SJCRH30 (cell line): ENCODE measurements around the gene NTN4. TPM values are rescaled to one million over a fixed set of nuclear protein-coding genes. Genes with fewer than 3 reads are reported as not detected.
A peak's percentile ranks its signal among the peaks of the same experiment; 100 is the strongest.
"Not testable (repeated sequence)": the region's sequence is repeated elsewhere in the genome, so short reads cannot be mapped to it uniquely, and the experiment has no call there.

Source experiments
- DNase-seq, 2 experiments: peaks; one replicate each; pipeline ENCODE4 v3.0.0-alpha.2; 2015 to 2020
- H3K27ac ChIP-seq: fragments of 250-450 bp; sonication (Bioruptor Pico); 2 replicates; pipeline ENCODE4 v1.5.1; 2020; ENCODE audit warnings: mild to moderate bottlenecking, moderate library complexity
- H3K27me3 ChIP-seq: fragments of 250-450 bp; sonication (Bioruptor Pico); 2 replicates; pipeline ENCODE4 v1.5.1; 2020; ENCODE audit warnings: mild to moderate bottlenecking, moderate library complexity
- H3K36me3 ChIP-seq: fragments of 250-450 bp; sonication (Bioruptor Pico); 2 replicates; pipeline ENCODE4 v1.5.1; 2020; ENCODE audit warnings: mild to moderate bottlenecking, moderate library complexity
- H3K4me1 ChIP-seq: fragments of 250-450 bp; sonication (Bioruptor Pico); 2 replicates; pipeline ENCODE4 v1.5.1; 2020; ENCODE audit warnings: mild to moderate bottlenecking, moderate library complexity
- H3K4me3 ChIP-seq: fragments of 250-450 bp; sonication (Bioruptor Pico); 2 replicates; pipeline ENCODE4 v1.5.1; 2020; ENCODE audit warnings: mild to moderate bottlenecking, moderate library complexity
- H3K9me3 ChIP-seq: fragments of 250-450 bp; sonication (Bioruptor Pico); replicated peaks from 2 replicates; pipeline ENCODE4 v1.5.1; 2020; ENCODE audit warnings: mild to moderate bottlenecking, moderate library complexity
- total RNA-seq: library from RNA; depleted of rRNA; stranded (reverse); fragments of >200 nt; shearing (Covaris generic); gene quantifications from 2 replicates; pipeline ENCODE4 v1.2.3, GENCODE V29; 2014

The NTN4 gene
- total RNA-seq, 1 experiment from 2014 or later: 2.7 TPM

DNA sequence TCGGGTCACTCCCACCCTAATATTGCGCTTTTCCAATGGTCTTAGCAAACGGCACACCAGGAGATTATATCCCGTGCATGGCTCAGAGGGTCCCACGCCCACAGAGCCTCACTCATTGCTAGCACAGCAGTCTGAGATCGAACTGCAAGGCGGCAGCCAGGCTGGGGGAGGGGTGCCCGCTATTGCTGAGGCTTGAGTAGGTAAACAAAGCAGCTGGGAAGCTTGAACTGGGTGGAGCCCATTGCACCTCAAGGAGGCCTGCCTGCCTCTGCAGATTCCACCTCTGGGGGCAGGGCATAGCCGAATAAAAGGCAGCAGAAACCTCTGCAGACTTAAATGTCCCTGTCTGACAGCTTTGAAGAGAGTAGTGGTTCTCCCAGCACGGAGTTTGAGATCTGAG is 15.1 kb downstream of the NTN4 start:
- H3K4me3 ChIP-seq, H3K36me3 ChIP-seq, H3K9me3 ChIP-seq: not testable (repeated sequence)

DNA sequence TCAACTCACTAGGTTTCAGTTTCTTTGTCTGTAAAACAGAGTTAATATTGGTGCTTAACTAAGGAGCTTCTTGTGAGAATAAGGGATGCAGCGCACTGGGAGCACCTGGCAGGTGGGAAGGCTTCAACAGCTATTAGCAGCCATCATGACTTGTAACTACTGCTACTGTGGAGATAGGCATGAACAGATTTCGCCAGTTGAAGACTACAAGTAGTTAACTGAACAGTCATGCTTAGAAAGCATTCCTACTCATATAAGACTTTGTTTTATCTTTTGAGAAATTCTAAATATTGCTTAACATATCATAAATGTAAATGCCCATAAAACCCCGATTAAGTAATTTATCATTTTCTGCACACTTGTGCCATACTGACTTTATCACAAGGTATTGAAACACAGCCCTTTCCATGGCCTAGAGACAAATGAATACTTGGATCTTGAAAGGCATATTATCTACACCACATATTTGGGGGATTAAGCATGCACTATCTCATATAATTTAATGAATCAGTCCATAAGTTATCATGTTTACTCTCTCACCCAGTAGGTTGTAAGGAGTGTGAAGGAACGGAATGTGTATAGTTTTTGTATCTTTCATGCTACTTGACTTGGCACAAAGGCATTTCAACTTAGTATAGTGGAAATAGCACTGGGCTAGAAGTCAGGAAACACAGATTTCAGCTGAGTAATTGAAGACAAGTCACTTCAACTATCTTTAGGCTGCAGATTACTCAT is 16.1 kb downstream of the NTN4 start:
- no peaks in the 10 kb centered on the region for H3K9me3 ChIP-seq
- no peak for DNase-seq
- H3K27me3 ChIP-seq: no peaks in the 10 kb centered on the region
- H3K27ac ChIP-seq: no peak overlapping the region
- no peak overlapping the region for H3K4me3 ChIP-seq
- H3K4me1 ChIP-seq: no peaks in the 10 kb centered on the region
- no peaks in the 10 kb centered on the region for H3K36me3 ChIP-seq

More for the DNA sequence above, 15.1 kb downstream of the NTN4 start:
- not testable (repeated sequence) for H3K27ac ChIP-seq, DNase-seq, H3K27me3 ChIP-seq, H3K4me1 ChIP-seq

DNA sequence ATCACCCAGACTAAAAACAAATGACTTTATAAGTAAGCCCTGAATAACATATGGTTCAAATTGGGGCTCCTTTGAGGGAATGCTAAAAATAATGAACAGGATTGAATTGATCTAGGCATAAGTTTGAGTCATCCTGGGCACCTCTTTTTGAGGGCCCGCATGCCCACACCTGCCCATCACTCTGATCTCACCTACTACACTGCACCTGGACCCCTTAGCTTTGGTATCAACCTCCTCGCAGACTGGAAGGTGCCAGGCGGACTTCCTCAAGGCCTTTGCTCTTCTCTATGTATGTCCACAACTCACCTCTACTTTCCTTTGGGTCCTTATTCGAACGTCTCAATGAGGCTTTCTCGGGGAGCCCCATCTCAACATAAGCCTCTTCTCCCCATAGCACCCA is 17.2 kb downstream of the NTN4 start:
- Histone ChIP-seq H3K27ac (no peak overlapping the region), H3K4me1 (no peaks in the 10 kb centered on the region), H3K4me3 (no peak overlapping the region), H3K36me3 (no peaks in the 10 kb centered on the region), H3K27me3 (no peaks in the 10 kb centered on the region), H3K9me3 (no peaks in the 10 kb centered on the region)
- DNase-seq: no peak

DNA sequence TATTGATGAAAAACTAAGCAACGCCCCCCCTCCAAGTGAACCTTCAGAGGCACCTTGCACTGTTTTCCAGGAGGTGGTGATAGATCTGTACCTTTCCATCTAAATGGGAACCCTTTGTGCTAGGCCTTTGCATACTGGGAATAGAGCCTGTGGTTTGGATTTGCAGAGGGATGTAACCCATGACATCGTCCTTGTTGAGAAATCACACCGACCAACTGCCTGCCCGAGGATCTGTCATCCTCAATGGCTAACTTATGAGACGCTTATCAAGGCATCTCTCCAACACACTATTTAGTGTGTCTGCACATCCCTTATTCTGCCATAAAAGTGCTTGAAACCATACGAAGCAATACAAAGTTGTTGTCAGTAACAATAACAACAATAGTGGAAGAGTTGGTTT is 22.9 kb downstream of the NTN4 start:
- Histone ChIP-seq H3K36me3 (no peaks in the 10 kb centered on the region), H3K27ac (no peak overlapping the region), H3K27me3 (no peaks in the 10 kb centered on the region), H3K4me1 (peaks cover 15% of the 10 kb centered on the region), H3K4me3 (no peak overlapping the region), H3K9me3 (no peaks in the 10 kb centered on the region)
- DNase-seq: no peak

DNA sequence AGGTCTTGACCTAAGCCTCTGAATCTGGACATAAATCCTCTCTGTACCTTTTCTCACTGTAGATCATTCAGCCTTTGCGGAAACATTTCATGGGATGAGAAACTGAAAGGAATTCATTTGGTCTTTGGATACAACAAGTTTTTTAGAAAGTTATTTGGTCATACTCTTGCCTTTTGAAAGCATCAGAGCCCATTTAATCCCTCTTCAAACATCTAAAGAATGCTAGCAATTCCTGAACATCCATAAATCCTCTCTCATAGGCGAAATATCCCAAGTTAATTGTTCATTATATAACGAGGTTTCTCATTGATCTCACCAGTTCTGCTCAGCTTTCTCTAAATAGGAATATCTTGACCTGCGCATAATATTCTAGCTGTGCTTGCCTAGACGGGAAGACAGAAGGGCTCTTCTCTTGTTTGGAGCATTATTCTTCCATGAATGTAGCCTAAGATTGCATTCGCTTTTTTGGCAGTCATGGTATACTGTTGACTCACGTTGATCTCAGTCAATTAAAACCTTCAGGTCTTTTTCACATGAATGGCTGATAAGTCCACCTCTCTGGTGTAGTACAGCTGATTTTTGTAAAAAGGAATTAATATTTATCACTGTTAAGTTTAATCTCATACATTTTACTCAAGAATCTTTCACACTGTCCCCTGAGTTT is 24.1 kb downstream of the NTN4 start:
- Histone ChIP-seq H3K4me3 (no peak overlapping the region), H3K9me3 (no peaks in the 10 kb centered on the region), H3K27ac (no peak overlapping the region), H3K27me3 (no peaks in the 10 kb centered on the region), H3K4me1 (peaks cover 15% of the 10 kb centered on the region), H3K36me3 (no peaks in the 10 kb centered on the region)
- DNase-seq: no peak

DNA sequence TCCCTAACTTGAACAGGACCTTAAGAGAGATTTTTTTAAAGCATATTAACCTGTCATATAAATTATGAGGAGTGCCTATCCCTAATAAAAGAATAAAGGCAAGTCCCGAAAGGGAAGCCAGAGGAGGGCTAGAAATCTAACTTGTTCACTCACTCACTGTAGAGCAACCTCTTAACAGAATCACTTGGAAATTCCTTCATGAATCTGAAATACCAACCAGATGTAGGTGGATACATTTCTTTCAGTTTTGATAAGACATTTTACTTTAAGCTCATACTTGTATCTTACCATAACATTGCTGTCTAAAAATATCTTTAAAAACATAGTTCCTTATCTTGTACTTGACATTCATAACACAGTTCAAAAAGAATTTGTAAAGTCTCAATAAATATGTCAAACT is 25.7 kb downstream of the NTN4 start:
- DNase-seq: no peak
- no peak overlapping the region for H3K27ac ChIP-seq
- no peak overlapping the region for H3K4me3 ChIP-seq
- peaks cover 15% of the 10 kb centered on the region for H3K4me1 ChIP-seq
- no peaks in the 10 kb centered on the region for H3K36me3 ChIP-seq
- H3K9me3 ChIP-seq: no peaks in the 10 kb centered on the region
- no peaks in the 10 kb centered on the region for H3K27me3 ChIP-seq

DNA sequence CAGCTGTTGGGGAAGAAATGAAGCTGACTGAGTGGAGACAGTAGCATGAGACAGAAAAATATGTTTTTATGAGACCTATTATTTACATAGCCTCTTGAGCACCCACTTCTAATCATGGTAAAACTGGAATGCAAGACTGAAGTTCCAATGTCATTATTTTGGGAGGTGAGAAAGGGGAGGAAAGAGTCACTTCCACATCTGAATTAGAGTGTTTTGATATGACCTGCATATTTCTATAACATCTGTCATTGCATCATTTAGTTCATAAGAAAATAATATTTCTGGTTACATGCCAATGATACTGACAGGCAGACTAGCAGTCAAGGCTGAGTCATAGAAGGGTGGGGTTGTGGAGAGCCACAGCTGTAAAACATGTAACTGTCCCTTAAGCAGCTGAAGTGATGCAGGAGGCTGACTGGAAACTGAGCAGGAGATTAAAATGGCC is 26.7 kb downstream of the NTN4 start:
- H3K4me3 ChIP-seq: no peak overlapping the region
- peaks cover 15% of the 10 kb centered on the region for H3K4me1 ChIP-seq
- peak; percentile 59 to 60 for DNase-seq
- no peaks in the 10 kb centered on the region for H3K36me3 ChIP-seq
- H3K9me3 ChIP-seq: no peaks in the 10 kb centered on the region
- no peak overlapping the region for H3K27ac ChIP-seq
- H3K27me3 ChIP-seq: no peaks in the 10 kb centered on the region

DNA sequence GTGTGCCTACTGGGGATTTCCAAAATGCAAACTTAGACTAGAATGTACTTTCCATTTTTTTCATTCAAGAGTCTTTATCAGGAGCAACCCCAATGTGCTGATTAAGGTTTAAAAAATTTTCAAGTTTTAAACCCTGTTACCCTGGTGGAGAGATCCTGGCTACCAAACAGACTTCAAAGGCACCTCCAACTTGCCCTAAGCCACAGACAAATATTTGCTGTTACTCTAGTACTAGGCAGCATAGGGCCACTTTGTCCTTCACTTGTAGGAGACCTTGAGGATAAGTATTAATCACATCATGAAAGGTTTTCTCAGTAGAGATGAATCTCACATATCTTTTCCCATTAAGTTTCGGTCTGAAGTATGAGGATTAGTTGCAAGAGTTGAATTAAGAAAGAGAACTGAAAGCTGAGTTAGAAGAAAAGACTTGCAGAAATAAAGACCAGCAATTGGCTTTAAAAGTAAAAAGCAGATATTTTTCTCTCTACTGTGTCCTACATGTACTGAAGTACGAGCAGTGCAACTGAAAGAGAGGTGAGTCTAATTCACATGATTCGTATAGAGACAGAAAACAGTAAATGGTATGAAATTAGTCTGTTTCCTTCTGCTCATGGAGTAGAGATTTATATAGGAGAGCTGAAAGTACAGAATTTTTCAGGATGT is 28.3 kb downstream of the NTN4 start:
- no peak for DNase-seq
- H3K4me3 ChIP-seq: no peak overlapping the region
- H3K36me3 ChIP-seq: no peaks in the 10 kb centered on the region
- no peaks in the 10 kb centered on the region for H3K27me3 ChIP-seq
- H3K27ac ChIP-seq: no peak overlapping the region
- H3K9me3 ChIP-seq: no peaks in the 10 kb centered on the region
- peaks cover 15% of the 10 kb centered on the region for H3K4me1 ChIP-seq

DNA sequence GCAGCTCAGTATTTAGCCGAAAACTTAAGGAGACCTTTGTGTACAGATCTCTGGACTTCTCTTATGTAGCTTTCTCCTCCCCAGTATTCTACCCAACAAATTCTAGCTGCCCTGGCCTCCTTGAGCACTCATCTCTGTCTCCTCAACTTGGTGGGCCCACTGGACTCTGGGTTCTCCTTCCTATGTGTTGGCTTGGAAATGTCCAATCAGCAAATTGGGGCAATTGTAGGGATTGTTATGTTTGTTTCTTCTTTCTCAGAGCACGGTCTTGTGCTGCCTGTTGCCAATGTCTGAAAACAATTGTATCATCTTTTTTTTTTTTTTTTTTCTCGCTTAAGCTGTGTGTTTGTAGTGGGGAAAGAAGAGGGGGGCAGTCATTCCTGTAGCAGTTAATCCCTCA is 30.2 kb downstream of the NTN4 start:
- H3K4me1 ChIP-seq: peaks cover 6% of the 10 kb centered on the region
- DNase-seq: no peak
- no peaks in the 10 kb centered on the region for H3K9me3 ChIP-seq
- H3K4me3 ChIP-seq: no peak overlapping the region
- no peak overlapping the region for H3K27ac ChIP-seq
- H3K36me3 ChIP-seq: no peaks in the 10 kb centered on the region
- no peaks in the 10 kb centered on the region for H3K27me3 ChIP-seq

DNA sequence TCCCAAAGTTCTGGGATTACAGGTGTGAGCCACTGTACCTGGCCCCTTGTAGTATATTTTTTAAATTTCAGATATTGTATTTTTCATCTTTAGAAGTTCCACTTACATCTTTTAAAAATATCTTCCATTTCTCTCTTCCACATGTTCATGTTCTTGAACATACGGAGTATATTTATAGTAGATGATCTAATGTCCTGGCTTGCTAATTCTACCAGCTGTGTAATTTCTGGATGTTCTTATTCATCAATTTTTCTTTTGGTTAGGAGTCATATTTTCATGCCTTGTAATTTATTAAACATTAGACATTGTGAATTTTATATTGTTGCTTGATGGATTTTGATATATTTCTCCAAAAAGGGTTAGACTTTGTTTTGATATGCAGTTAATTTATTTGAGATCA is 30.8 kb downstream of the NTN4 start:
- no peaks in the 10 kb centered on the region for H3K27me3 ChIP-seq
- H3K9me3 ChIP-seq: no peaks in the 10 kb centered on the region
- H3K36me3 ChIP-seq: no peaks in the 10 kb centered on the region
- H3K4me1 ChIP-seq: peaks cover 6% of the 10 kb centered on the region
- H3K4me3 ChIP-seq: no peak overlapping the region
- no peak for DNase-seq
- H3K27ac ChIP-seq: no peak overlapping the region

DNA sequence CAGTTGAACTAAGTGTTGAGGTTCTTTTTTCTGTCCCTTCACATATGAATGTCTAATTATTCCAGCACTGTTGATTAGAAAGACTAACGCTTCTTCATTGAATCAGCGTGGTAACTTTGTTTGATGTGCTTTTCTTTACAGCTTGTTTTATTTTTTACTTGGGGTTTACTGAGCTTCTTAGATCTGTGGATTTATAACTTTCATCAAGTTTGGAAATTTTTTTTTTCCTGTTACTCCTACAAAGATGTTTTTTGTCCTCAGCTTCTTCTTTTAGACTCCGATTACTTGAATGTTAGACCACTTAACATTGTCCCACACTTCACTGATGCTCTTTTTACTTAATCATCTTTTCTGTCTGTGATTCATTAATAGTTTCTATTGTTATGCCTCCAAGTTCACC is 31.5 kb downstream of the NTN4 start:
- H3K4me1 ChIP-seq: peaks cover 4% of the 10 kb centered on the region
- no peaks in the 10 kb centered on the region for H3K9me3 ChIP-seq
- H3K27me3 ChIP-seq: no peaks in the 10 kb centered on the region
- H3K27ac ChIP-seq: no peak overlapping the region
- H3K36me3 ChIP-seq: no peaks in the 10 kb centered on the region
- no peak overlapping the region for H3K4me3 ChIP-seq
- no peak for DNase-seq

DNA sequence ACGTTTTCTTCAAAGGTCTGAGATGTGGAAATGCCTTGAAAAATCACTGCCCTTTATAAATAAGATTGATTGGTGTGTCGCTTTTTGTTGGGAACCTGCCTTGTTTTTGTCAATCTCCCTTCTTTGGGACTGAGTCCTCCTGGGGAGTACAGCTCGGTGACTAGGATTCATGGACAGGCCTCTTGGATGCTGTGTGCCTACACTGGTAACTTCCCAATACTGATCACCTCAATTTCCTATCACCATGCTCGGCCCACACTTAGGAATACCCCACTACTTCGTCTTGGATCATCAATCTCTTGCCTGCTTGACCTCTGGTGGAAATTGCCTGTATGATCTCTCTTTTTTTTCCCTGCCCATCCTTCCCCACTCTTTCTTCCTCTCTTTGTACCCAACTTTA is 34.2 kb downstream of the NTN4 start:
- H3K36me3 ChIP-seq: no peaks in the 10 kb centered on the region
- H3K27me3 ChIP-seq: no peaks in the 10 kb centered on the region
- no peaks in the 10 kb centered on the region for H3K9me3 ChIP-seq
- no peak overlapping the region for H3K27ac ChIP-seq
- no peak overlapping the region for H3K4me3 ChIP-seq
- H3K4me1 ChIP-seq: no peaks in the 10 kb centered on the region
- no peak for DNase-seq

DNA sequence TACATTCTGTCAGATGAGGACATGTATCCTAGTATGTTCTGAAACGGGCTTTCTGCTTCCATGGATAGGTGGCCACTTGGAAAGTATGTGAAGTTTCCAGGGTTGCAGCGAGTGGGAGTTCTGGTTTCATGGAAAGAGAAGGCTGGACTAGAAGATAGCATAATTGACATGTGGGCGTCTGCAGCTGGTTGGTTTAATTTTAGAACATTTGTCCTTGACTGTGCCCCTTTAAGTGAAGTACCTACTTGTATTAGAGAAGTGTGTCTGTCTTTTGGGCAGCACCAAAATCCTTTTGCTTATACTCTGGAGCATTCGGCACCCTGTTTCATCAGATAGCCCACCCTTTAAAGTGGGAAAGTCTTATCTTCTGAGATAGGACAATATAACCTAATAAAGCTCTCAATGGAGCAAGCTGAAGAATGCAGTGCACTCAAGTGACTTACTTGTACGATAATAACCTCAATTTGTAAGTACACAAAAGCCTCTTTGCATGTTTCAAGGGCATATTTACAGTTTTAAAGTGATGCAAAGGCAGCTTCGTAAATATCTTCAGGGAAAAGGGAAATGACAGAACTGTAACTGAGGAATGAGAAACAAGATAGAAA is 35.2 kb downstream of the NTN4 start:
- Histone ChIP-seq H3K27ac (no peak overlapping the region), H3K36me3 (no peaks in the 10 kb centered on the region), H3K9me3 (no peaks in the 10 kb centered on the region), H3K4me3 (no peak overlapping the region), H3K4me1 (no peaks in the 10 kb centered on the region), H3K27me3 (no peaks in the 10 kb centered on the region)
- no peak for DNase-seq

DNA sequence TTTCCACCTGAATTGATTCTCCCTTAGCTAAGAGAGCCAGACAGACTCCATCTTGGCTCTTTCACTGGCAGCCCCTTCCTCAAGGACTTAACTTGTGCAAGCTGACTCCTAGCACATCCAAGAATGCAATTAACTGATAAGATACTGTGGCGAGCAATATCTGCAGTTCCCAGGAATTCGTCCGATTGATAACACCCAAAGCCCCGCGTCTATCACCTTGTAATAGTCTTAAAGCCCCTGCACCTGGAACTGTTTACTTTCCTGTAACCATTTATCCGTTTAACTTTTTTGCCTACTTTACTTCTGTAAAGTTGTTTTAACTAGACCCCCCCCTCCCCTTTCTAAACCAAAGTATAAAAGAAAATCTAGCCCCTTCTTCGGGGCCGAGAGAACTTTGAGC is 44.5 kb downstream of the NTN4 start:
- H3K27ac ChIP-seq, H3K36me3 ChIP-seq: not testable (repeated sequence)

DNA sequence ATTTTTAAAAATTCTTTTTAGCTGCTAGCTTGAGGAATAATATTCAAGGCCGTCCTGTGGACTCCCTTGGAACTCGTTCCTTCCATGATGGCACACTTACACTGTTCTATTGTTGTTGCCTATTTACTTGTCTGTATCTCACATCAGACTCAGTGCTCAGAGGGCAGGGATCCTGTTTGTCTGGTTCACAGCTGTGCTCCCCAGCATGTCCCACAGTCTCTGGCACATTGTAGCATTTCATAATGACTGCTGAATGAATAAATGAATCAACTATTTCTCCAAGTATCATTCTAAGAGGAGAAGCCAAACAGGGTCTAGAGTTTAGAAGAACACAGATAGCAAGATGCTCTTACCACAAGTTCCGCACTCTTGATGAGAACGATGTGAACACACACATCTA is 48.0 kb downstream of the NTN4 start:
- Histone ChIP-seq H3K4me3 (no peak overlapping the region), H3K27ac (no peak overlapping the region), H3K4me1 (peaks cover 5% of the 10 kb centered on the region; the same call in 1 of the 2 replicates), H3K27me3 (no peaks in the 10 kb centered on the region), H3K36me3 (no peaks in the 10 kb centered on the region), H3K9me3 (no peaks in the 10 kb centered on the region)
- DNase-seq: no peak

More for the DNA sequence above, 44.5 kb downstream of the NTN4 start:
- not testable (repeated sequence) for H3K4me1 ChIP-seq, H3K27me3 ChIP-seq, H3K4me3 ChIP-seq, DNase-seq, H3K9me3 ChIP-seq
